ENCODE results near the gene DPEP3. TPM values are rescaled to one million over a fixed set of nuclear protein-coding genes. Genes with fewer than 3 reads are reported as not detected.

Gene DPEP3, protein sequence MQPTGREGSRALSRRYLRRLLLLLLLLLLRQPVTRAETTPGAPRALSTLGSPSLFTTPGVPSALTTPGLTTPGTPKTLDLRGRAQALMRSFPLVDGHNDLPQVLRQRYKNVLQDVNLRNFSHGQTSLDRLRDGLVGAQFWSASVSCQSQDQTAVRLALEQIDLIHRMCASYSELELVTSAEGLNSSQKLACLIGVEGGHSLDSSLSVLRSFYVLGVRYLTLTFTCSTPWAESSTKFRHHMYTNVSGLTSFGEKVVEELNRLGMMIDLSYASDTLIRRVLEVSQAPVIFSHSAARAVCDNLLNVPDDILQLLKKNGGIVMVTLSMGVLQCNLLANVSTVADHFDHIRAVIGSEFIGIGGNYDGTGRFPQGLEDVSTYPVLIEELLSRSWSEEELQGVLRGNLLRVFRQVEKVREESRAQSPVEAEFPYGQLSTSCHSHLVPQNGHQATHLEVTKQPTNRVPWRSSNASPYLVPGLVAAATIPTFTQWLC
- 2.8 TPM for polyA plus RNA-seq (2013, experiment 1 of 2)
- polyA plus RNA-seq (2013, experiment 2 of 2) = 3.8 TPM

DNA sequence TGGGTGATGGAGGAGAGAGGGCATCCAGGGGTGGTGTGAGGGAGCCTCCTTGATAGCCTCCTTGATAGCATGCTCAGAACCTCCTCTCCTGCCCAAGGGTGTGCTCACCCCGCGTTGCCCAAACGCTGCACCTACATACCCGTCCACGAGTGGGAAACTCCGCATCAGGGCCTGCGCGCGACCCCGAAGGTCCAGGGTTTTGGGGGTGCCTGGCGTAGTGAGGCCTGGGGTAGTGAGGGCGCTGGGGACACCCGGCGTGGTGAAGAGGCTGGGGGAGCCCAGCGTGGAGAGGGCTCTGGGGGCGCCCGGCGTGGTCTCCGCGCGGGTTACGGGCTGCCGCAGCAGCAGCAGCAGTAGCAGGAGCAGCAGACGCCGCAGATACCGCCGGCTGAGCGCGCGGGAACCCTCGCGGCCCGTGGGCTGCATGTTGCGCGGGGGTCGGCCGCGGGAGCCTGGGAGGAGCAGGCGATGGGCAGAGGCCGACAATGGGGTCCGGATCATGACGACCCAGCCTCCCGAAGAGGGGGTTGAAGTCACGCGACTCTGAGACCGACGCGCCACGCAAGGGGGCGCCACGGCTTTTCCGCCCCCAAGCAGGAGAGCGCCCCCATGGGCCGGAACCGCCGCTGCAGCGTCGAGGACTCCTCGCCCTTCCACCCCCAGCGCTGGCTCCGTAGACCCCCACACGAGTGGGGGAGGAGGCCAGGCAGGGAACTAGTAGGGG is at the start of gene DPEP3:
TSS of gene DPEP3 (minus strand) at position 545 of the 724 bp plus-strand sequence. CDS start at position 426, 119 bp downstream.
- no peak within 1 kb of the TSS for H2BK15ac ChIP-seq (replicated peaks; ENCODE audit: low read depth)
- H3K23ac ChIP-seq (ENCODE audit: low read length) = no peak within 1 kb of the TSS
- no peak within 1 kb of the TSS for H2BK120ac ChIP-seq (ENCODE audit: low read depth, low read length)
- no peaks in the 10 kb centered on the region for H3K36me3 ChIP-seq (ENCODE audit: control insufficient read depth, insufficient read depth, low read length)
- H3K79me1 ChIP-seq (ENCODE audit: low read length) = no peaks in the 10 kb centered on the region
- no peak within 1 kb of the TSS for H2BK5ac ChIP-seq (ENCODE audit: low read length)
- H4K8ac ChIP-seq (ENCODE audit: low read depth, low read length) = no peak within 1 kb of the TSS
- H3K27me3 ChIP-seq (ENCODE audit: insufficient read depth, low read length, poor library complexity) = no peaks in the 10 kb centered on the region
- H2AK5ac ChIP-seq (ENCODE audit: low read length) = no peak within 1 kb of the TSS
- H3K18ac ChIP-seq (ENCODE audit: low read length) = no peak within 1 kb of the TSS
- no peak within 1 kb of the TSS for H3K4ac ChIP-seq (ENCODE audit: low read depth, low read length)
- H3K4me2 ChIP-seq (ENCODE audit: low read length) = no peak within 1 kb of the TSS
- H3K4me1 ChIP-seq (ENCODE audit: control insufficient read depth, low read depth, low read length) = no peaks in the 10 kb centered on the region
- WGBS (ENCODE audit: extremely low coverage, insufficient coverage, low lambda C conversion rate) = no CpG with 5 or more reads among the region's 62 CpGs
- H3K27ac ChIP-seq (ENCODE audit: low read depth, low read length) = no peak within 1 kb of the TSS
- peak within 1 kb of the TSS; percentile 19 for H3K9ac ChIP-seq (ENCODE audit: low read length)
- H3K4me3 ChIP-seq (ENCODE audit: low read length) = no peak within 1 kb of the TSS
- DNase-seq = peak; percentile 61
- H3K79me2 ChIP-seq (ENCODE audit: control insufficient read depth, insufficient read depth, low read length) = no peaks in the 10 kb centered on the region
- no peak within 1 kb of the TSS for H4K5ac ChIP-seq (ENCODE audit: low read length)
- H3K56ac ChIP-seq (ENCODE audit: low read length) = peak within 1 kb of the TSS; percentile 18

GRCh38 chr16:68028996-68029395 is 48.7 kb upstream of the DPEP3 start:
- no peak for DNase-seq
- no peak overlapping the region for H3K4me3 ChIP-seq (ENCODE audit: low read length)

DNA sequence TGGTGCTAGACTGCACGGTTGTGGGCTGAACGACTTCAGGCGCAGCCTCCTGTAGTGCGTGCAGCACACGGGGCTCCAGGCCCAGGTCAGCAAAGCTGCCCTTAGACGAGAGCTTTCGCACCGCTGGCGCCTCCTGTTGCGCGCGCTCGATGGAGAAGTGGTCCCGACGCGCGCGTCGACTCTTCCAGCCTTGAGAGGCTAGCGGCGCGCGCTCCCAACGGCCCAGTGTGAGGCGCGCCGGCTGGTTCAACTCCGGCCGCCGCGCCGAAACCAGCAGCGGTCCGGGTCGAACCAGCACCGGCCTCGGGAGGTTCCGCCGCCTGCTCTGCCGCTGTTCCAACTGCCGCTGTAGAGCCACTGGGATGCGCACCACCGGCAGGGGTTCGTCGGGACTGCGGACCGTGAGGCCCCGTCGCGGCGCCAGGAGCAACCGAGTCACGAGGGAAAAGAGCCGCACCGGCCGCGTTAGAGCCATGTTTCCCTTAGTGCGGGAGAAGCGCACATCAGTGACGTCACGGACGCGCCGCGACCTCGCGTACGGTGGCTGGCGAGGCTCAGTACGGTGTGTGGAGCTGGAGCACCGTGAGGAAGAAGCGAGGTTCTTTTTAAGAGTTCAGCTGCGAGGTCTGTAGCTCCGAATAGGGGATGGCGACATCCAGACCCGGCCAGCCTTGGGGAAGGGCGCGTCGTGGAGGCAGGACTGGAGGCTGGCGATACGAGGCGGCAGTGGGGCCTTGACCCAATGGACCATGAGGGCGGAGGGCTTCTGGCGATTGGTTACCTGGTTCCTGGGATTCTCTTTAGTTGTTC is 42.6 kb upstream of the DPEP3 start, which contains the start of the genes DDX28 and DUS2:
TSS of gene DDX28 (minus strand) at position 505 of the 810 bp plus-strand sequence. CDS start at position 475, 30 bp downstream.
TSS of gene DUS2 (plus strand) at position 557 of the 810 bp plus-strand sequence. CDS start 14,740 bp downstream, outside the sequence.
- peaks cover 13% of the 10 kb centered on the region for H3K79me1 ChIP-seq (ENCODE audit: low read length)
- H3K18ac ChIP-seq (ENCODE audit: low read length) = no peak within 1 kb of the TSS
- H3K4me3 ChIP-seq (ENCODE audit: low read length) = peak within 1 kb of the TSS; percentile 95
- H3K36me3 ChIP-seq (ENCODE audit: control insufficient read depth, insufficient read depth, low read length) = no peaks in the 10 kb centered on the region
- H3K4me2 ChIP-seq (ENCODE audit: low read length) = peak within 1 kb of the TSS; percentile 89
- H4K8ac ChIP-seq (ENCODE audit: low read depth, low read length) = no peak within 1 kb of the TSS
- DNase-seq = peak; percentile 95
- peak within 1 kb of the TSS; percentile 81 for H2BK5ac ChIP-seq (ENCODE audit: low read length)
- peaks cover 2% of the 10 kb centered on the region for H3K4me1 ChIP-seq (ENCODE audit: control insufficient read depth, low read depth, low read length)
- no peaks in the 10 kb centered on the region for H3K27me3 ChIP-seq (ENCODE audit: insufficient read depth, low read length, poor library complexity)
- no peak within 1 kb of the TSS for H2AK5ac ChIP-seq (ENCODE audit: low read length)
- no CpG with 5 or more reads among the region's 84 CpGs for WGBS (ENCODE audit: extremely low coverage, insufficient coverage, low lambda C conversion rate)
- no peak within 1 kb of the TSS for H2BK120ac ChIP-seq (ENCODE audit: low read depth, low read length)
- H4K5ac ChIP-seq (ENCODE audit: low read length) = peak within 1 kb of the TSS; percentile 26
- peak within 1 kb of the TSS; percentile 72 for H3K23ac ChIP-seq (ENCODE audit: low read length)
- no peak within 1 kb of the TSS for H2BK15ac ChIP-seq (replicated peaks; ENCODE audit: low read depth)
- peaks cover 11% of the 10 kb centered on the region for H3K79me2 ChIP-seq (ENCODE audit: control insufficient read depth, insufficient read depth, low read length)
- H3K27ac ChIP-seq (ENCODE audit: low read depth, low read length) = no peak within 1 kb of the TSS
- H3K4ac ChIP-seq (ENCODE audit: low read depth, low read length) = peak within 1 kb of the TSS; percentile 63
- peak within 1 kb of the TSS; percentile 99 for H3K56ac ChIP-seq (ENCODE audit: low read length)
- peak within 1 kb of the TSS; percentile 97 for H3K9ac ChIP-seq (ENCODE audit: low read length)

More at GRCh38 chr16:68028996-68029395, 48.7 kb upstream of the DPEP3 start:
- Histone ChIP-seq H2BK15ac (replicated peaks; ENCODE audit: low read depth) (no peak overlapping the region), H3K4me2 (ENCODE audit: low read length) (no peak overlapping the region), H3K79me2 (ENCODE audit: control insufficient read depth, insufficient read depth, low read length) (no peaks in the 10 kb centered on the region), H3K23ac (ENCODE audit: low read length) (no peak overlapping the region), H4K8ac (ENCODE audit: low read depth, low read length) (no peak overlapping the region), H3K4ac (ENCODE audit: low read depth, low read length) (no peak overlapping the region), H3K79me1 (ENCODE audit: low read length) (no peaks in the 10 kb centered on the region), H3K4me1 (ENCODE audit: control insufficient read depth, low read depth, low read length) (no peaks in the 10 kb centered on the region), H3K27me3 (ENCODE audit: insufficient read depth, low read length, poor library complexity) (no peaks in the 10 kb centered on the region), H3K36me3 (ENCODE audit: control insufficient read depth, insufficient read depth, low read length) (no peaks in the 10 kb centered on the region), H3K18ac (ENCODE audit: low read length) (no peak overlapping the region), H3K27ac (ENCODE audit: low read depth, low read length) (no peak overlapping the region), H3K56ac (ENCODE audit: low read length) (no peak overlapping the region), H4K5ac (ENCODE audit: low read length) (no peak overlapping the region), H3K9ac (ENCODE audit: low read length) (no peak overlapping the region), H2BK120ac (ENCODE audit: low read depth, low read length) (no peak overlapping the region), H2BK5ac (ENCODE audit: low read length) (no peak overlapping the region), H2AK5ac (ENCODE audit: low read length) (no peak overlapping the region)
- no CpG with 5 or more reads among the region's 3 CpGs for WGBS (ENCODE audit: extremely low coverage, insufficient coverage, low lambda C conversion rate)

DNA sequence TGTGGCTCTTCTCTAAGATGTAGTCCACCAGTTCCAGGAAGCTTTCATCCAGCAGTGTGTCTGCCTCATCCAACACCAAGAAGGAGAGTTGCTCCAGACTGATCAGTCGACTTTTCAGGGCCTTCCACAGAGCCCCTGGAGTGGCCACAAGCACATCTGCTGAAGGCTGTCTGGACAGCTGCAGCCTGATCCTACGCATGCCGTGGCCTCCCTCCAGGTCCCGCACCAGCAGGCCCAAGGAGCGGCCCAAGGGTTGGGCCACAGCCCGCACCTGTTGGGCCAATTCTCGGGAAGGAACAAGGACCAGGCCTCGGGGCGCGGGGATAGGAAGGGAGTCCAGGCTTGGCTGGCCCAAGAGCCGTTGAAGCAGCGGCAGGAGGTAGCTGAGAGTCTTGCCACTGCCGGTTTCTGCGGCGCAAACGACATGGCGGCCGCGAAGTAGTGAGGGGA is 42.0 kb upstream of the DPEP3 start:
- Histone ChIP-seq H3K4me2 (ENCODE audit: low read length) (peak overlapping the region; percentile 89), H2BK15ac (replicated peaks; ENCODE audit: low read depth) (no peak overlapping the region), H4K8ac (ENCODE audit: low read depth, low read length) (no peak overlapping the region), H3K9ac (ENCODE audit: low read length) (peak overlapping the region; percentile 97), H3K27ac (ENCODE audit: low read depth, low read length) (no peak overlapping the region), H3K36me3 (ENCODE audit: control insufficient read depth, insufficient read depth, low read length) (no peaks in the 10 kb centered on the region), H3K4me3 (ENCODE audit: low read length) (peak overlapping the region; percentile 95), H4K5ac (ENCODE audit: low read length) (no peak overlapping the region), H3K27me3 (ENCODE audit: insufficient read depth, low read length, poor library complexity) (no peaks in the 10 kb centered on the region), H2AK5ac (ENCODE audit: low read length) (no peak overlapping the region), H3K18ac (ENCODE audit: low read length) (no peak overlapping the region), H3K4me1 (ENCODE audit: control insufficient read depth, low read depth, low read length) (peaks cover 2% of the 10 kb centered on the region), H2BK120ac (ENCODE audit: low read depth, low read length) (no peak overlapping the region), H3K4ac (ENCODE audit: low read depth, low read length) (no peak overlapping the region), H3K56ac (ENCODE audit: low read length) (peak overlapping the region; percentile 99), H3K79me1 (ENCODE audit: low read length) (peaks cover 13% of the 10 kb centered on the region), H3K23ac (ENCODE audit: low read length) (peak overlapping the region; percentile 38), H2BK5ac (ENCODE audit: low read length) (no peak overlapping the region), H3K79me2 (ENCODE audit: control insufficient read depth, insufficient read depth, low read length) (peaks cover 11% of the 10 kb centered on the region)
- no CpG with 5 or more reads among the region's 19 CpGs for WGBS (ENCODE audit: extremely low coverage, insufficient coverage, low lambda C conversion rate)
- DNase-seq = no peak

DNA sequence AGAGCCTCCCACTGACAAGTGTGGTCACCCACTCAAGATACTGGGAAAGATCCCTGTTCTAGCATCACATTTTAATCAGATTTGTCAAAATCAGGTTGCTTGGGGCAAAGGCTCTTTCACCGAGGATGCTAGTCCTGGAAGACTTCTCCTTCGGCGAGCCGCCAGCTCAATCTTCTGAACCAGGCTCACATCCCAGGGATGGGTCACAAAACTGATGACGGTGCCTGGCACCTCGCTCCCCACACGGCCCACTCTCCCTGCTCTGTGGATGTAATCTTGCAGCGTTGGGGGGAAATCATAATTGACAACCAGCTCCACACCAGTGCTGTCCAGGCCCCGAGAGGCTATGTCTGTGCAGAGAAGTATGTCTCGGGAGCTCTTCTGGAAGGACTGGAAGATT is 41.2 kb upstream of the DPEP3 start:
- Histone ChIP-seq H3K79me1 (ENCODE audit: low read length) (peaks cover 13% of the 10 kb centered on the region), H3K23ac (ENCODE audit: low read length) (no peak overlapping the region), H3K56ac (ENCODE audit: low read length) (no peak overlapping the region), H3K18ac (ENCODE audit: low read length) (no peak overlapping the region), H3K79me2 (ENCODE audit: control insufficient read depth, insufficient read depth, low read length) (peaks cover 11% of the 10 kb centered on the region), H3K36me3 (ENCODE audit: control insufficient read depth, insufficient read depth, low read length) (no peaks in the 10 kb centered on the region), H3K4me2 (ENCODE audit: low read length) (no peak overlapping the region), H2AK5ac (ENCODE audit: low read length) (no peak overlapping the region), H2BK5ac (ENCODE audit: low read length) (no peak overlapping the region), H4K5ac (ENCODE audit: low read length) (no peak overlapping the region), H2BK120ac (ENCODE audit: low read depth, low read length) (no peak overlapping the region), H3K27ac (ENCODE audit: low read depth, low read length) (no peak overlapping the region), H3K9ac (ENCODE audit: low read length) (no peak overlapping the region), H3K4me1 (ENCODE audit: control insufficient read depth, low read depth, low read length) (peaks cover 2% of the 10 kb centered on the region), H2BK15ac (replicated peaks; ENCODE audit: low read depth) (no peak overlapping the region), H4K8ac (ENCODE audit: low read depth, low read length) (no peak overlapping the region), H3K27me3 (ENCODE audit: insufficient read depth, low read length, poor library complexity) (no peaks in the 10 kb centered on the region), H3K4ac (ENCODE audit: low read depth, low read length) (no peak overlapping the region), H3K4me3 (ENCODE audit: low read length) (no peak overlapping the region)
- DNase-seq = no peak
- no CpG with 5 or more reads among the region's 10 CpGs for WGBS (ENCODE audit: extremely low coverage, insufficient coverage, low lambda C conversion rate)

Measured in mesendoderm (in vitro differentiated cells).